ENCODE data around the gene PPP1R13L. TPM values are rescaled to one million over a fixed set of nuclear protein-coding genes. Genes with fewer than 3 reads are reported as not detected.

Gene PPP1R13L
- total RNA-seq, 4 donors from 2014 or later, result 28.5 to 298 (median 44.4) TPM

GRCh38 chr19:45448887-45449299, 44.0 kb upstream of the PPP1R13L start:
- Histone ChIP-seq H3K4me3 (no peak overlapping the region), H3K27ac (peak overlapping the region; percentile 80 to 91 (median 88)), H3K4me1 (peaks cover 20 to 63% (median 41%) of the 10 kb centered on the region in 4 donors), H3K9me3 (no peaks in the 10 kb centered on the region), H3K36me3 (no peaks in the 10 kb centered on the region), H3K27me3 (no peaks in the 10 kb centered on the region)
- TF ChIP-seq EP300 (IDR thresholded peaks at IDR 0.05; ENCODE audit: low read depth) (no peak), CTCF (IDR thresholded peaks at IDR 0.05) (no peak), POLR2A (IDR thresholded peaks at IDR 0.05) (peak; percentile 37), POLR2AphosphoS5 (IDR thresholded peaks at IDR 0.05) (peak in 2 of 3 donors; percentile 56 to 67)
- intact Hi-C loops (cut with DNase I; ENCODE audit: low total_unique reads) (no loop called here), in situ Hi-C loops (cut with MboI; ENCODE audit: low pct_ligation_motif_present in 1 of 4, low pct_unique_long_range_greater_than_20kb in 1 of 4, low sequenced_read_pairs in 3 of 4) (no loop called here)
- peak; percentile 57 for DNase-seq
- 41% methylated on average over 7 of the region's 7 CpGs; no CpG with 5 or more reads in 1 of the 2 donors for WGBS, 2 donors (ENCODE audit: low coverage in 1 of 2)

- no peak for DNase-seq
- 86 to 94% methylated on average over 3 of the region's 3 CpGs for WGBS, 2 donors (ENCODE audit: low coverage in 1 of 2)
- Histone ChIP-seq H3K4me1 (peaks cover 20 to 66% (median 42%) of the 10 kb centered on the region in 4 donors), H3K9me3 (no peaks in the 10 kb centered on the region), H3K27me3 (no peaks in the 10 kb centered on the region), H3K36me3 (no peaks in the 10 kb centered on the region), H3K27ac (peak overlapping the region; percentile 62 to 91 (median 82)), H3K4me3 (no peak overlapping the region)
- intact Hi-C loops (cut with DNase I; ENCODE audit: low total_unique reads), result no loop called here
- in situ Hi-C loops (cut with MboI; ENCODE audit: low pct_ligation_motif_present in 1 of 4, low pct_unique_long_range_greater_than_20kb in 1 of 4, low sequenced_read_pairs in 3 of 4), result no loop called here
- TF ChIP-seq EP300 (IDR thresholded peaks at IDR 0.05; ENCODE audit: low read depth), result no peak
- TF ChIP-seq POLR2A (IDR thresholded peaks at IDR 0.05), result no peak
- no peak for TF ChIP-seq CTCF (IDR thresholded peaks at IDR 0.05)
- TF ChIP-seq POLR2AphosphoS5 (IDR thresholded peaks at IDR 0.05), result no peak
These were observed 43.5 kb upstream of the PPP1R13L start for GRCh38 chr19:45448425-45448756.

- H3K4me1 ChIP-seq, result peaks cover 24 to 76% (median 50%) of the 10 kb centered on the region in 4 donors
- no peaks in the 10 kb centered on the region for H3K27me3 ChIP-seq
- H3K27ac ChIP-seq, result peak overlapping the region; percentile 61 to 91 (median 74)
These were observed 42.1 kb upstream of the PPP1R13L start for GRCh38 chr19:45446944-45447343.

GRCh38 chr19:45446295-45446694, 41.4 kb upstream of the PPP1R13L start:
- 80% methylated on average over 6 of the region's 6 CpGs; no CpG with 5 or more reads in 1 of the 2 donors for WGBS, 2 donors (ENCODE audit: low coverage in 1 of 2)
- intact Hi-C loops (cut with DNase I; ENCODE audit: low total_unique reads), result no loop called here
- H3K36me3 ChIP-seq, result no peaks in the 10 kb centered on the region
- peaks cover 24 to 70% (median 48%) of the 10 kb centered on the region in 4 donors for H3K4me1 ChIP-seq
- no peaks in the 10 kb centered on the region for H3K27me3 ChIP-seq
- H3K4me3 ChIP-seq, result no peak overlapping the region
- TF ChIP-seq POLR2AphosphoS5 (IDR thresholded peaks at IDR 0.05) (no peak), CTCF (IDR thresholded peaks at IDR 0.05) (peak in 2 of 5 experiments; percentile 11 to 30), POLR2A (IDR thresholded peaks at IDR 0.05) (no peak)
- H3K9me3 ChIP-seq, result no peaks in the 10 kb centered on the region
- H3K27ac ChIP-seq, result peak overlapping the region; percentile 61 to 91 (median 74)
- in situ Hi-C loops (cut with MboI; ENCODE audit: low pct_ligation_motif_present in 1 of 4, low pct_unique_long_range_greater_than_20kb in 1 of 4, low sequenced_read_pairs in 3 of 4), result no loop called here
- DNase-seq, result no peak

More at GRCh38 chr19:45446944-45447343, 42.1 kb upstream of the PPP1R13L start:
- WGBS, 2 donors (ENCODE audit: low coverage in 1 of 2), result 84% methylated on average over 7 of the region's 7 CpGs; no CpG with 5 or more reads in 1 of the 2 donors
- in situ Hi-C loops (cut with MboI; ENCODE audit: low pct_ligation_motif_present in 1 of 4, low pct_unique_long_range_greater_than_20kb in 1 of 4, low sequenced_read_pairs in 3 of 4) (no loop called here), intact Hi-C loops (cut with DNase I; ENCODE audit: low total_unique reads) (no loop called here)
- no peak for TF ChIP-seq POLR2AphosphoS5 (IDR thresholded peaks at IDR 0.05)
- no peak for TF ChIP-seq EP300 (IDR thresholded peaks at IDR 0.05; ENCODE audit: low read depth)
- TF ChIP-seq POLR2A (IDR thresholded peaks at IDR 0.05), result no peak
- TF ChIP-seq CTCF (IDR thresholded peaks at IDR 0.05), result no peak
- Histone ChIP-seq H3K9me3 (no peaks in the 10 kb centered on the region), H3K36me3 (no peaks in the 10 kb centered on the region), H3K4me3 (no peak overlapping the region)
- DNase-seq, result no peak
